Epidermal melanocyte (primary cell): Measurements from ENCODE around the gene NBPF4.
"Not testable (repeated sequence)": the region's sequence is repeated elsewhere in the genome, so short reads cannot be mapped to it uniquely, and the experiment has no call there.

Experiments used
- DNase-seq: peaks from one replicate; pipeline ENCODE4 v3.0.0; 2011; ENCODE audit warnings: low spot score; ENCODE audit not compliant: insufficient read length

Gene NBPF4

GRCh38 chr1:108243976-108244375 lies at the start of gene NBPF4:
Gene NBPF4 (minus strand): TSS chr1:108244076. CDS start chr1:108243761, 315 bp downstream.
- DNase-seq = not testable (repeated sequence)

- DNase-seq = not testable (repeated sequence)
Measured at GRCh38 chr1:108282528-108283257, 38.8 kb upstream of the NBPF4 start.

GRCh38 chr1:108272485-108273327 lies 28.8 kb upstream of the NBPF4 start:
- not testable (repeated sequence) for DNase-seq

GRCh38 chr1:108267097-108267496 lies 23.2 kb upstream of the NBPF4 start:
- not testable (repeated sequence) for DNase-seq

- DNase-seq = not testable (repeated sequence)
Measured at GRCh38 chr1:108261967-108262366, 18.1 kb upstream of the NBPF4 start.

- not testable (repeated sequence) for DNase-seq
Measured at GRCh38 chr1:108261519-108261918, 17.6 kb upstream of the NBPF4 start.

- DNase-seq = not testable (repeated sequence)
Measured at GRCh38 chr1:108260578-108261259, 16.8 kb upstream of the NBPF4 start.

GRCh38 chr1:108255426-108255825 lies 11.6 kb upstream of the NBPF4 start:
- not testable (repeated sequence) for DNase-seq

GRCh38 chr1:108239426-108239825 lies 4.5 kb downstream of the NBPF4 start:
- not testable (repeated sequence) for DNase-seq

GRCh38 chr1:108235308-108235707 lies 8.6 kb downstream of the NBPF4 start:
- DNase-seq = not testable (repeated sequence)

- DNase-seq = not testable (repeated sequence)
Measured at GRCh38 chr1:108232183-108232582, 11.7 kb downstream of the NBPF4 start.

GRCh38 chr1:108229976-108230375 lies 13.9 kb downstream of the NBPF4 start:
- DNase-seq = not testable (repeated sequence)

GRCh38 chr1:108227772-108228171 lies 16.1 kb downstream of the NBPF4 start:
- DNase-seq = not testable (repeated sequence)

- DNase-seq = not testable (repeated sequence)
Measured at GRCh38 chr1:108226855-108227254, 17.0 kb downstream of the NBPF4 start.

GRCh38 chr1:108223226-108223625 lies 20.6 kb downstream of the NBPF4 start:
- not testable (repeated sequence) for DNase-seq

GRCh38 chr1:108217515-108218174 lies 26.2 kb downstream of the NBPF4 start:
- DNase-seq = not testable (repeated sequence)

GRCh38 chr1:108217007-108217406 lies 26.9 kb downstream of the NBPF4 start:
- DNase-seq = not testable (repeated sequence)

- DNase-seq = not testable (repeated sequence)
Measured at GRCh38 chr1:108216028-108216890, 27.6 kb downstream of the NBPF4 start.

GRCh38 chr1:108214641-108215465 lies 29.0 kb downstream of the NBPF4 start:
- not testable (repeated sequence) for DNase-seq
